ENCODE results near the gene PKDCC.

The PKDCC gene

DNA sequence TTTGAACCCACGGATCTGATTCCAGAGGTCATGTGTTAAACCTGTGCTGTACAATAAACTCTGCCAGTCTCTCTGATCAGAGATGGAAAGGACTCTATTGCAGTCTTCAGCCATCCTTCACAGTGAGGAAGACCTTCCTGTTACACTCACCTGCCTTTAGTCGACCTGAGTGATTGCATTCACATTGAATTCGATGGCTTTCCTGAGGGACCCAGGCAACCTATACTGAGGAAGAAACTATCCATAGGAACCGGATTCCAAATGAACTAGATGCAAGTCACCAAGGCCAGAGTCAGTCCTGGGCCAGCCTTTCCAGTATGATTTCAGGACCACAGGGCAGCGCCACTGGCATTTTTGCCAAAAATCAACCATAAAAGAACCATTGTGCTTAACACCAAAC is 56.8 kb downstream of the PKDCC start:
- no peak for DNase-seq (ENCODE audit: extremely low read depth in 1 of 2, low read depth in 1 of 2)

DNA sequence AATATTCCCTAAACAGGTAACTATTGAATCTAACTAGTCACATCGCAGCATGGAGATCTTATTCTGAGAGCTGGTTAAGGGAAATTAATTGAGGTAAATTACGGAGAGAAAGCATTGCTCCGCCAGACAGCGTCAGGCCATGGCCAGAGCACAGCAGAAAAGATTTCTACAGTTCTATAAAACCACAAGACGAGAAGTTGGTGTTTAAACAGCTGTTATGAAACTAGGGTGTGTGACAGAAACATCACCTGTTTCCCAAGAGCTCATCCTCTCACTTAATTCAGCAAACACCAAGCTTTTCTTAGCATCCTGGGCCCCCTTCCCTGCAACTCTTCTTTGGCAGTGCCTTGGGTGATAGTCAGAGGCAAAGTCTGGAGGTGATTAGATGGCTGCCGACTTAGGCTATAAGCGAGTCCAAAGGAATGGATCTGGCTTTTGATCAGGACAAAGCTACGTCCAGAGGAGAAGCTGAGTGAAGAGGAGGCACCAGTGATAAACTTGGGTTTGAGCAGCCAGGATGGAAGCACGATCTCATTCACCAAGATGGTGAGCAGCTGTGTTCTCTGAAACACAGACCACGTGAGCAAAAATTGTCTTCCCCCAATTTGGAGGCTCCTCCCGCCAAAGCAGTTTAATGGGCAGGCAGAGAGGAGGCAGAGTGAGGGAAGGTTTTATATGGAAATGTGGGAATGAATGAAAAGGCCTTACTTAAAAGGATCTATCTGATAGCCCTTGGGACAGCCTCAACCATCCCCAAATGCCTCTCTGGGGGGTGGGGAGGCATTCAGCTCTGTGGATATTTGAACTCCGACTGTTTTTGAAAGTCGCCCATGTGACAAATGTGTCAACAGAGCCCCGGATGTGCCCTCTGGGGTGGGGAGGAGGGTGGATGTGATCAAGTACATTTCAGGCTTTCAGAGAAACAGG is 57.8 kb downstream of the PKDCC start:
- DNase-seq (ENCODE audit: extremely low read depth in 1 of 2, low read depth in 1 of 2) = peak in 1 of 2 donors; percentile 63

DNA sequence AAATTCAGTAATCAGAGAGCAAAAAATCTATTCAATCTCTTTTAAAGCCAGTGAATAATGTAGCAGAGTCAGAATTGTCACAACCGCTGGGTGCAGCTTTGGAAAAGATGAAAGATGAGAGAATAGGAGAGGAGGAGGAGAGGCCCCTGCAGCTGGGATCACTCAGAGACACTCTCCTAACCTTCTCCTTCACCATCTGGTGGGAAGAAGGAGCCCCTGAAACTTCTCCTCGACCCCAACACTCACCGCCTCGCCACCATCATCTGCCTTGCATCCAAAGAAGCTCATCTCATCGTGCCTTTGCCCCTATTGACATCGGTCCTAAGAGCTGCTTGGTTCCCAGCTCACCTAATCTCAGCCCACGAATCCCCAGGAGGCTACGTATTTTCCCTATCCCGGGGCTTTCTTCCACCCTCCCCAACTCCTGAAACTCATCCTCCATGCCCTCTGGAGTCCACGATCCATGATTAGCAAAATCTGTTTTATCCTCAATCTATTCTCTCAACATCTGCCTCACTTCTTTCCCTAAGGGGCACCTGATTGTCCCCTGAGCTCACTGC is 58.5 kb downstream of the PKDCC start:
- DNase-seq (ENCODE audit: extremely low read depth in 1 of 2, low read depth in 1 of 2) = no peak

- DNase-seq (ENCODE audit: extremely low read depth in 1 of 2, low read depth in 1 of 2) = no peak
Measured at GRCh38 chr2:42107249-42108042, 59.6 kb downstream of the PKDCC start.

All from stimulated activated CD8-positive, alpha-beta memory T cell treated with anti-CD3 and anti-CD28 coated beads, Interleukin-7, amount 100 ng/mL, for 48 hours (primary cell).